SK-MEL-5 (cell line): ENCODE data around the gene FURIN. TPM values are rescaled to one million over a fixed set of nuclear protein-coding genes. Genes with fewer than 3 reads are reported as not detected.
A peak's percentile ranks its signal among the peaks of the same experiment; 100 is the strongest.

Experiments used
- DNase-seq: peaks from one replicate; pipeline ENCODE4 v3.0.0-alpha.2; 2016; ENCODE audit warnings: low read depth, low spot score
- in situ Hi-C: cut with HindIII; loops from 2 replicates; pipeline ENCODE4 v1.10.0; 2016; ENCODE audit warnings: low sequenced_read_pairs, high pct_unique_total_duplicates, low pct_unique_long_range_greater_than_20kb
- total RNA-seq: library from RNA; depleted of rRNA; stranded (reverse); fragments of >200 nt; shearing (Covaris generic); gene quantifications from 2 replicates; pipeline ENCODE4 v1.2.3, GENCODE V29; 2014

FURIN gene
- total RNA-seq, 1 experiment from 2014 or later, result 38.3 TPM

GRCh38 chr15:90876512-90877170, 8.3 kb downstream of the FURIN start:
- in situ Hi-C loops, result no loop called here
- no peak for DNase-seq

GRCh38 chr15:90877315-90877714, 8.9 kb downstream of the FURIN start:
- in situ Hi-C loops, result no loop called here
- DNase-seq, result no peak

DNA sequence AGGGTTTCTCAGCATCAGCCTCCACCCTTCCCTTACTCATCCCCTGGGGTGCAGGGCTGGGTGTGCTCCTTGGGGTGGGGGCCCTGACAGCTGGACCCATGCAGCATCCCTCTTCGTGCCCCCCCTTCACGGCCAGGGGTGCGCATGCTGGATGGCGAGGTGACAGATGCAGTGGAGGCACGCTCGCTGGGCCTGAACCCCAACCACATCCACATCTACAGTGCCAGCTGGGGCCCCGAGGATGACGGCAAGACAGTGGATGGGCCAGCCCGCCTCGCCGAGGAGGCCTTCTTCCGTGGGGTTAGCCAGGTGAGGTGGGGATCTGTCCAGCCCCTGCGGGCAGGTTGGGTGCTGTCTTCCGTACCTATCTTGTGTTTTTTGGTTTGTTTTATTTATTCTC, 9.6 kb downstream of the FURIN start:
- in situ Hi-C loops, result no loop called here

DNA sequence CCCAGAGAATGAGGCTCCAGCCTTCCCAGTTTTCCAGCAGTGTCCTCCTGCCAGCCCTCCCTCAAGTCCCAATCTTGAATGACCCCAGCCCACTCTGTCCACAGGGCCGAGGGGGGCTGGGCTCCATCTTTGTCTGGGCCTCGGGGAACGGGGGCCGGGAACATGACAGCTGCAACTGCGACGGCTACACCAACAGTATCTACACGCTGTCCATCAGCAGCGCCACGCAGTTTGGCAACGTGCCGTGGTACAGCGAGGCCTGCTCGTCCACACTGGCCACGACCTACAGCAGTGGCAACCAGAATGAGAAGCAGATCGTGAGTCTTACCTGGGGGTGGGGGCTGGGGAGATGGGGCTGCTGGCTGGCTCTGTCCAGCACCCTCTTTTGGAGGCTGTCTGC, 10.3 kb downstream of the FURIN start:
- DNase-seq, result no peak
- in situ Hi-C loops, result no loop called here

More for the DNA sequence above, 9.6 kb downstream of the FURIN start:
- no peak for DNase-seq

DNA sequence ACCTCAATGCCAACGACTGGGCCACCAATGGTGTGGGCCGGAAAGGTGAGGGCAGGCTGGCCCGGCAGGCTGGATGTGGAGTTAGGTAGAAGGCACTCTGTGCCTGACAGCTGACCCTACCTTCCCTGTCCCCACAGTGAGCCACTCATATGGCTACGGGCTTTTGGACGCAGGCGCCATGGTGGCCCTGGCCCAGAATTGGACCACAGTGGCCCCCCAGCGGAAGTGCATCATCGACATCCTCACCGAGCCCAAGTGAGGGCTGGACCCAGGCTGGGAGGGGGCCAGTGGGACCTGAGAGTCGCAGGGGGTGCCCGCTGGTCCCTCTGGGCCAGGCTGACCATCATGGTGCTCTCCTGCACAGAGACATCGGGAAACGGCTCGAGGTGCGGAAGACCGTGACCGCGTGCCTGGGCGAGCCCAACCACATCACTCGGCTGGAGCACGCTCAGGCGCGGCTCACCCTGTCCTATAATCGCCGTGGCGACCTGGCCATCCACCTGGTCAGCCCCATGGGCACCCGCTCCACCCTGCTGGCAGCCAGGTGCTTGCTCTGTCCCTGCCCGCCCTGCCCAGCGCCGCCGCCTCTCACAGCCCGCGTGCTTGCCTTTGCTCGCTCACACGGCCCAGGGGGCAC, 11.5 kb downstream of the FURIN start:
- in situ Hi-C loops, result no loop called here
- DNase-seq, result no peak

GRCh38 chr15:90880381-90881145, 12.2 kb downstream of the FURIN start:
- no peak for DNase-seq
- in situ Hi-C loops, result no loop called here

GRCh38 chr15:90881181-90881977, 13.0 kb downstream of the FURIN start:
- in situ Hi-C loops, result no loop called here
- DNase-seq, result no peak

DNA sequence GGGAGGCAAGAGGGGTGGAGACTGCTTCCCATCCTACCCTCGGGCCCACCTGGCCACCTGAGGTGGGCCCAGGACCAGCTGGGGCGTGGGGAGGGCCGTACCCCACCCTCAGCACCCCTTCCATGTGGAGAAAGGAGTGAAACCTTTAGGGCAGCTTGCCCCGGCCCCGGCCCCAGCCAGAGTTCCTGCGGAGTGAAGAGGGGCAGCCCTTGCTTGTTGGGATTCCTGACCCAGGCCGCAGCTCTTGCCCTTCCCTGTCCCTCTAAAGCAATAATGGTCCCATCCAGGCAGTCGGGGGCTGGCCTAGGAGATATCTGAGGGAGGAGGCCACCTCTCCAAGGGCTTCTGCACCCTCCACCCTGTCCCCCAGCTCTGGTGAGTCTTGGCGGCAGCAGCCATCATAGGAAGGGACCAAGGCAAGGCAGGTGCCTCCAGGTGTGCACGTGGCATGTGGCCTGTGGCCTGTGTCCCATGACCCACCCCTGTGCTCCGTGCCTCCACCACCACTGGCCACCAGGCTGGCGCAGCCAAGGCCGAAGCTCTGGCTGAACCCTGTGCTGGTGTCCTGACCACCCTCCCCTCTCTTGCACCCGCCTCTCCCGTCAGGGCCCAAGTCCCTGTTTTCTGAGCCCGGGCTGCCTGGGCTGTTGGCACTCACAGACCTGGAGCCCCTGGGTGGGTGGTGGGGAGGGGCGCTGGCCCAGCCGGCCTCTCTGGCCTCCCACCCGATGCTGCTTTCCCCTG, 13.8 kb downstream of the FURIN start:
- no peak for DNase-seq

DNA sequence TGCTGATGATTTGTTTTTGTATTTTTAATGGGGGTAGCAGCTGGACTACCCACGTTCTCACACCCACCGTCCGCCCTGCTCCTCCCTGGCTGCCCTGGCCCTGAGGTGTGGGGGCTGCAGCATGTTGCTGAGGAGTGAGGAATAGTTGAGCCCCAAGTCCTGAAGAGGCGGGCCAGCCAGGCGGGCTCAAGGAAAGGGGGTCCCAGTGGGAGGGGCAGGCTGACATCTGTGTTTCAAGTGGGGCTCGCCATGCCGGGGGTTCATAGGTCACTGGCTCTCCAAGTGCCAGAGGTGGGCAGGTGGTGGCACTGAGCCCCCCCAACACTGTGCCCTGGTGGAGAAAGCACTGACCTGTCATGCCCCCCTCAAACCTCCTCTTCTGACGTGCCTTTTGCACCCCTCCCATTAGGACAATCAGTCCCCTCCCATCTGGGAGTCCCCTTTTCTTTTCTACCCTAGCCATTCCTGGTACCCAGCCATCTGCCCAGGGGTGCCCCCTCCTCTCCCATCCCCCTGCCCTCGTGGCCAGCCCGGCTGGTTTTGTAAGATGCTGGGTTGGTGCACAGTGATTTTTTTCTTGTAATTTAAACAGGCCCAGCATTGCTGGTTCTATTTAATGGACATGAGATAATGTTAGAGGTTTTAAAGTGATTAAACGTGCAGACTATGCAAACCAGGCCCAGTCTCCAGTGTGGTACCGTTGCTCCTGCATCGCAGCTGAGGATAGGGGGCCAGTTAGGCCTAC, 14.6 kb downstream of the FURIN start:
- in situ Hi-C loops, result no loop called here
- DNase-seq, result no peak

More for the DNA sequence above, 13.8 kb downstream of the FURIN start:
- in situ Hi-C loops, result no loop called here

- in situ Hi-C loops, result no loop called here
- DNase-seq, result no peak
Measured at GRCh38 chr15:90883526-90883975, 15.2 kb downstream of the FURIN start.

GRCh38 chr15:90883976-90884718, 15.8 kb downstream of the FURIN start, which contains the start of gene FES:
Gene FES (plus strand): TSS chr15:90884504. CDS start chr15:90885046, 542 bp downstream.
- in situ Hi-C loops, result no loop called here
- DNase-seq, result no peak

GRCh38 chr15:90884719-90885431, 16.5 kb downstream of the FURIN start:
- no peak for DNase-seq
- in situ Hi-C loops, result no loop called here

GRCh38 chr15:90885432-90886290, 17.3 kb downstream of the FURIN start:
- DNase-seq, result peak; percentile 68
- in situ Hi-C loops, result no loop called here

DNA sequence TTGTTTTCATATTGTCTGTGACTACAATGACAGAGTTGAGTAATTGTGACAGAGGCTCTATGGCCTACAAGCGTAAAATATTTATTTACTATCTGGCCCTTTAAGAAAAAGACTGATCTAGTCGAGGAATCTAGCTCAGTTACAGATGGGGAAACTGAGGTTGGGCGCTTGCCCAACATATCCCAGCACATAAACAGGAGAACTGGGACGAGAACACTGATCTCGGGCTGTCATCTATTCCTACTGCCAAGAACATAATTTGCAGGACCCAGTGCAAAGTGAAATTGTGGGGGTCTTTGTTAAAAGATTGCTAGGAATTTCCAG, 17.9 kb downstream of the FURIN start:
- in situ Hi-C loops, result no loop called here
- no peak for DNase-seq

GRCh38 chr15:90887037-90887481, 18.7 kb downstream of the FURIN start:
- DNase-seq, result no peak
- in situ Hi-C loops, result no loop called here
